ENCODE results near the gene GOLGA6L26. TPM values are rescaled to one million over a fixed set of nuclear protein-coding genes. Genes with fewer than 3 reads are reported as not detected.
A peak's percentile ranks its signal among the peaks of the same experiment; 100 is the strongest.
"Not testable (repeated sequence)": the region's sequence is repeated elsewhere in the genome, so short reads cannot be mapped to it uniquely, and the experiment has no call there.

GOLGA6L26 gene, protein sequence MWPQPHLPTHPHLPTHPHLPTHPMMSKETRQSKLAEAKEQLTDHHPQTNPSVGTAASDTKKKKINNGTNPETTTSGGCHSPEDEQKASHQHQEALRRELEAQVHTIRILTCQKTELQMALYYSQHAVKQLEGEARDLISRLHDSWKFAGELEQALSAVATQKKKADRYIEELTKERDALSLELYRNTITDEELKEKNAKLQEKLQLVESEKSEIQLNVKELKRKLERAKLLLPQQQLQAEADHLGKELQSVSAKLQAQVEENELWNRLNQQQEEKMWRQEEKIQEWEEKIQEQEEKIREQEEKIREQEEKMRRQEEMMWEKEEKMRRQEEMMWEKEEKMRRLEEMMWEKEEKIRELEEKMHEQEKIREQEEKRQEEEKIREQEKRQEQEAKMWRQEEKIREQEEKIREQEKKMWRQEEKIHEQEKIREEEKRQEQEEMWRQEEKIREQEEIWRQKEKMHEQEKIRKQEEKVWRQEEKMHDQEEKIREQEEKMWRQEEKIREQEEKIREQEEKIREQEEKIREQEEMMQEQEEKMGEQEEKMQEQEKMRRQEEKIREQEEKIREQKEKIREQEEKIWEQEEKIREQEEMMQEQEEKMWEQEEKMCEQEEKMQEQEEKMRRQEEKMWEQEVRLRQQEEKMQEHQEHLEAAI
- total RNA-seq (not detected), polyA plus RNA-seq (ENCODE audit: insufficient read length in 6 of 6) (not detected)
- long read RNA-seq, donor 1, result 0 reads
- long read RNA-seq, donor 2, result 0 reads
- long read RNA-seq, donor 3, result 0 reads
- long read RNA-seq, donor 4, result 0 reads
- long read RNA-seq, donor 5, result 0 reads
- long read RNA-seq, donor 6, result 0 reads
- long read RNA-seq, donor 7, result 0 reads
- long read RNA-seq, donor 8, result 0 reads
- long read RNA-seq, donor 9, result 0 reads
- long read RNA-seq, donor 10, result 0 reads
- long read RNA-seq, donor 11, result 0 reads
- long read RNA-seq, donor 12, result 0 reads

DNA sequence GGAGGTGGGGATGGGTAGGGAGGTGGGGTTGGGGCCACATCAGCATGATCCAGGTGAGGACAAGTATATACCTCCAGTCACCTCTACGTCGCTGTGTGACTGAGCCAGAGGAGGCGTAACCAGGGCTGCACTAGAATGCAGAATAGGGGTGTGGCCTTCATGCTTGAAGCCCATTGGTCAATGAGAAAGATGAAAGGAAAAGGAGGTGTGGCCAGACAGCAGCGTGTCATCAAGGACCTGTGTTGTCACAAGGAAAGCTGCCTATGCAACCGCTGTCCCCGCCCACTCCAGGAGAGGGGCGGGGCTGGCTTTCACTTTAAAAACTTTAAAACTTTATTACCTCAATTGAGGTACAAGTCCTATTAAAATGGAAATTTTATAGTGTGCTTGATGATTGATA lies at the start of gene GOLGA6L26:
Gene GOLGA6L26, minus strand, starts transcription at position 101 of the 400 bp plus-strand sequence. Its CDS starts 61 bp downstream, at position 40.
- ATAC-seq; DNase-seq; intact Hi-C loops (cut with DNase I); H3K27ac ChIP-seq; H3K4me3 ChIP-seq; H3K4me1 ChIP-seq; H3K36me3 ChIP-seq; H3K9me3 ChIP-seq; H3K27me3 ChIP-seq: not testable (repeated sequence)

DNA sequence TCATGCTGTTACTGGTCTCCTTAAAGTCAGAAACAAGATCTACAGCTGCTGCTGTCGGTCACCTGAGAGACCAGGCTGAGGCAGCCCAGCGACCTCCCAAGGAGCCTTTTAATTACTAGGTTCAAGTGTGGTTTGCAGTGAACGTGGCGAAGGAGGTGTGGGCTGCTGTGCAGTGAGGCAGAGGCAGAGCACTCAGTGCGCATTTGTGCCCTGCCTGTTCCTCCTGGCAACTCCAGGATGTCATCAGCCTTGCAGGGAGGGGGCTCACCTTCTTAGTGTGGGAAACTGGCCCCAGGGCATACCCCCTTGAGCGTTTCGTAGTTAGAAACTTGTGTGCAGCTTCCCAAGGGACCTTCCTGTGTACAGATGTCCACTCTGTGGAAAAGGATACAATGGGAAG lies 47.2 kb upstream of the GOLGA6L26 start:
- peaks cover 0 to 11% of the 10 kb centered on the region in 2 donors for H3K27me3 ChIP-seq
- H3K36me3 ChIP-seq; H3K4me1 ChIP-seq; H3K27ac ChIP-seq; intact Hi-C loops (cut with DNase I); H3K4me3 ChIP-seq; H3K9me3 ChIP-seq; ATAC-seq; DNase-seq: not testable (repeated sequence)

GRCh38 chr15:23380700-23381099 lies 46.7 kb upstream of the GOLGA6L26 start:
- H3K27me3 ChIP-seq, result peaks cover 0 to 11% of the 10 kb centered on the region in 2 donors
- H3K27ac ChIP-seq; H3K9me3 ChIP-seq; H3K36me3 ChIP-seq; DNase-seq; ATAC-seq; intact Hi-C loops (cut with DNase I); H3K4me3 ChIP-seq; H3K4me1 ChIP-seq: not testable (repeated sequence)

GRCh38 chr15:23378946-23379345 lies 45.0 kb upstream of the GOLGA6L26 start:
- peaks cover 0 to 11% of the 10 kb centered on the region in 2 donors for H3K27me3 ChIP-seq
- H3K36me3 ChIP-seq; DNase-seq; H3K4me1 ChIP-seq; ATAC-seq; intact Hi-C loops (cut with DNase I); H3K9me3 ChIP-seq; H3K4me3 ChIP-seq; H3K27ac ChIP-seq: not testable (repeated sequence)

- H3K27ac ChIP-seq; H3K9me3 ChIP-seq; intact Hi-C loops (cut with DNase I); H3K36me3 ChIP-seq; H3K4me3 ChIP-seq; DNase-seq; ATAC-seq; H3K4me1 ChIP-seq; H3K27me3 ChIP-seq: not testable (repeated sequence)
Observed at GRCh38 chr15:23374226-23374625, 40.2 kb upstream of the GOLGA6L26 start.

GRCh38 chr15:23372891-23373600 lies 39.0 kb upstream of the GOLGA6L26 start:
- ATAC-seq; H3K27ac ChIP-seq; intact Hi-C loops (cut with DNase I); H3K4me3 ChIP-seq; H3K9me3 ChIP-seq; H3K27me3 ChIP-seq; H3K36me3 ChIP-seq; H3K4me1 ChIP-seq: not testable (repeated sequence)
- DNase-seq, result peak in 1 of 4 donors; percentile 71

GRCh38 chr15:23372284-23372683 lies 38.3 kb upstream of the GOLGA6L26 start:
- Histone ChIP-seq H3K27me3 (no peaks in the 10 kb centered on the region), H3K4me3 (no peak overlapping the region), H3K27ac (no peak overlapping the region), H3K36me3 (no peaks in the 10 kb centered on the region), H3K4me1 (no peaks in the 10 kb centered on the region), H3K9me3 (no peaks in the 10 kb centered on the region)
- no peak for DNase-seq
- intact Hi-C loops (cut with DNase I), result no loop called here
- no peak for ATAC-seq
- TF ChIP-seq CTCF (IDR thresholded peaks at IDR 0.05), result no peak

DNA sequence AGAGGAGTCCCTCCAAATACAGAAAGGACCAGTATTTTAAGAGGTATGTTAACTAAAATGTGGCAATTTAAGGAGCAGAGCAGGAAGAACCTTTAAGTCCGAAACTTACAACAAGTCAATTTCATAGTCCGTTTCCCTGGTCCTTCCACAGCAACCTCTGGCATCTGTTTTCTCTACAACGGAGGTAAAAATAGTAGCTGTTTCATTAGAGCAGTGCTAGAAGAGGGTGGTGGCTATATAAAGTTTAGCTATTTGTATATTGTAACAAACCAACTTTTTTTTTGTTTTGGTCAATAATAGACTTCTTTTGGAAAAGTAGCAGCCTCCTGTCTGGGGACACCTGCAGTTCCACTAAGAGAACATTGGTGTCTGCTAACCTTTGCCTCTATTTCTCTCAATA lies 37.9 kb upstream of the GOLGA6L26 start:
- DNase-seq; H3K27ac ChIP-seq; H3K4me1 ChIP-seq; H3K9me3 ChIP-seq; H3K27me3 ChIP-seq; intact Hi-C loops (cut with DNase I); ATAC-seq; H3K4me3 ChIP-seq; H3K36me3 ChIP-seq: not testable (repeated sequence)

GRCh38 chr15:23371134-23371533 lies 37.1 kb upstream of the GOLGA6L26 start:
- H3K4me1 ChIP-seq; intact Hi-C loops (cut with DNase I); H3K27ac ChIP-seq; H3K36me3 ChIP-seq; H3K9me3 ChIP-seq; ATAC-seq; H3K4me3 ChIP-seq; DNase-seq; H3K27me3 ChIP-seq: not testable (repeated sequence)

Measured in left lung (tissue), 14 donors.